Activated CD4-positive, alpha-beta T cell treated with anti-CD3 and anti-CD28 coated beads, Interleukin-2, amount 50 U/mL, for 24 hours (primary cell): ENCODE measurements around the gene EMC9.

ENCODE experiments used
- DNase-seq, 2 donors: peaks; one replicate each; pipeline ENCODE4 v3.0.0-alpha.2; 2020; ENCODE audit warnings: low read depth in 1 of 2, low spot score in 1 of 2

Gene EMC9

GRCh38 chr14:24141097-24141880 is at the start of gene EMC9:
Gene EMC9, minus strand, starts transcription at chr14:24141591. Its CDS starts 287 bp downstream, at chr14:24141304.
- peak; percentile 97 to 100 for DNase-seq

- DNase-seq = no peak
Measured at GRCh38 chr14:24190416-24190815, 49.0 kb upstream of the EMC9 start.

- no peak for DNase-seq
Measured at GRCh38 chr14:24189460-24189859, 48.1 kb upstream of the EMC9 start.

- DNase-seq = no peak
Measured at GRCh38 chr14:24189059-24189375, 47.6 kb upstream of the EMC9 start.

GRCh38 chr14:24188251-24189058 is 47.1 kb upstream of the EMC9 start, which contains the start of gene IPO4:
Gene IPO4, minus strand, starts transcription at chr14:24188816. Its CDS starts 29 bp downstream, at chr14:24188787.
- peak; percentile 80 to 96 for DNase-seq

- no peak for DNase-seq
Measured at GRCh38 chr14:24187539-24187915, 46.1 kb upstream of the EMC9 start.

GRCh38 chr14:24186831-24187538 is 45.6 kb upstream of the EMC9 start:
- no peak for DNase-seq

- DNase-seq = no peak
Measured at GRCh38 chr14:24185741-24186140, 44.4 kb upstream of the EMC9 start.

GRCh38 chr14:24185026-24185425 is 43.6 kb upstream of the EMC9 start:
- DNase-seq = no peak

GRCh38 chr14:24184104-24184970 is 42.9 kb upstream of the EMC9 start:
- DNase-seq = no peak

GRCh38 chr14:24183014-24183481 is 41.7 kb upstream of the EMC9 start:
- DNase-seq = no peak

GRCh38 chr14:24182110-24182882 is 40.9 kb upstream of the EMC9 start:
- DNase-seq = no peak

- no peak for DNase-seq
Measured at GRCh38 chr14:24181371-24182077, 40.1 kb upstream of the EMC9 start.

GRCh38 chr14:24179961-24180796 is 38.8 kb upstream of the EMC9 start:
- no peak for DNase-seq

- no peak for DNase-seq
Measured at GRCh38 chr14:24179294-24179960, 38.0 kb upstream of the EMC9 start.

GRCh38 chr14:24178399-24179178 is 37.2 kb upstream of the EMC9 start:
- DNase-seq = no peak

- DNase-seq = no peak
Measured at GRCh38 chr14:24177891-24178290, 36.5 kb upstream of the EMC9 start.
